Vagina (tissue), 2 donors: ENCODE measurements around the gene RPS25.

Experiments used
- POLR2A ChIP-seq, 2 donors: fragments of 450-650 bp; IDR thresholded peaks; one replicate each; pipeline ENCODE4 v1.6.1; 2017; ENCODE audit warnings: antibody characterized with exemption in 2 of 2, mild to moderate bottlenecking in 2 of 2, moderate library complexity in 2 of 2
- POLR2AphosphoS5 ChIP-seq, 2 donors: sonication (generic); formaldehyde crosslinking; IDR thresholded peaks; one replicate each; pipeline ENCODE4 v1.9.0; 2017; ENCODE audit warnings: antibody characterized with exemption in 2 of 2, mild to moderate bottlenecking in 2 of 2, low read depth in 1 of 2; ENCODE audit not compliant: insufficient read depth in 1 of 2
- TF ChIP-seq, protein P1 (sequence below), 3 experiments: fragments of 450-650 bp in 2 of 3; fragments of 200-600 bp in 1 of 3; sonication (generic) in 1 of 3; IDR thresholded peaks; one replicate each; pipeline ENCODE4 v1.5.1; 2017 to 2019; ENCODE audit warnings: antibody characterized with exemption in 3 of 3, mild to moderate bottlenecking in 2 of 3, moderate library complexity in 2 of 3

DNA sequence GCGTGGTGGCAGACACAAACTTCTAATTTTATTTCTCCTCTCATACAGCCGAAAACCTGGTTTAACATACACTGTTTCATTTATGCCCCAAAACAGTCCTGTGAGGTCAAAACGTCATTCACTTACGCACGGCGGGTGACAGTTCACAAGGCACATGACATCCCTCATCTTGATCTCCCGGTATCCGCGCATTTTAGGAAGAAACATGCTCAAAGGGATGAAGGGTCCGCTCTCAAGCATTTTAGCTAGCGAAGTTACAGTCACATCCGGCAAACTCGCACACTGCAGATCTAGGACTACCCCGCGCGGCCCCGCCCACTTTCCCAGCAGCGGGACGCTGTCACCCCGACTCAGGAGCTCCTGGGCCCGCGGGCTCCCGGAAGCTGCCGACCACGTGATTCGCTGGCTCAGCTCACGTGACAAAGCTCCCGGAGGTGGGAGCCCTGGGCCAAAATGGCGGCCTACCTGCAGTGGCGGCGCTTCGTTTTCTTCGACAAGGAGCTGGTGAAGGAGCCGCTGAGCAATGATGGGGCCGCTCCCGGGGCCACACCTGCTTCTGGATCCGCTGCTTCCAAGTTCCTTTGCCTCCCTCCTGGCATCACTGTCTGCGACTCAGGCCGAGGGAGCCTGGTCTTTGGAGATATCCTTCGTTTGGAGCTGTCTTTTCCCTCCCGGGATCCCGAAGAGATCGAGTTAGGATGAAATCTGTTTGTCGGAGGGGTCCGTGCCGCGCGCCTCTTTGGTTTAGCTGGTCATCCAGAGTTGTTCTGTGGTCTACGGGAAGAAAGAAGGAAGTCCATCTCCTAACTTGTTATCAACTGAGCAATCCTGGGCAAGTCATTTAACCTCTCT, 49.5 kb upstream of the RPS25 start, which contains the start of gene VPS11:
- no peak for TF ChIP-seq POLR2A (IDR thresholded peaks at IDR 0.05)
- TF ChIP-seq, protein P1, sequence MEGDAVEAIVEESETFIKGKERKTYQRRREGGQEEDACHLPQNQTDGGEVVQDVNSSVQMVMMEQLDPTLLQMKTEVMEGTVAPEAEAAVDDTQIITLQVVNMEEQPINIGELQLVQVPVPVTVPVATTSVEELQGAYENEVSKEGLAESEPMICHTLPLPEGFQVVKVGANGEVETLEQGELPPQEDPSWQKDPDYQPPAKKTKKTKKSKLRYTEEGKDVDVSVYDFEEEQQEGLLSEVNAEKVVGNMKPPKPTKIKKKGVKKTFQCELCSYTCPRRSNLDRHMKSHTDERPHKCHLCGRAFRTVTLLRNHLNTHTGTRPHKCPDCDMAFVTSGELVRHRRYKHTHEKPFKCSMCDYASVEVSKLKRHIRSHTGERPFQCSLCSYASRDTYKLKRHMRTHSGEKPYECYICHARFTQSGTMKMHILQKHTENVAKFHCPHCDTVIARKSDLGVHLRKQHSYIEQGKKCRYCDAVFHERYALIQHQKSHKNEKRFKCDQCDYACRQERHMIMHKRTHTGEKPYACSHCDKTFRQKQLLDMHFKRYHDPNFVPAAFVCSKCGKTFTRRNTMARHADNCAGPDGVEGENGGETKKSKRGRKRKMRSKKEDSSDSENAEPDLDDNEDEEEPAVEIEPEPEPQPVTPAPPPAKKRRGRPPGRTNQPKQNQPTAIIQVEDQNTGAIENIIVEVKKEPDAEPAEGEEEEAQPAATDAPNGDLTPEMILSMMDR (IDR thresholded peaks at IDR 0.05) = peak in 1 of 3 experiments; percentile 29
- peak; percentile 94 to 98 for TF ChIP-seq POLR2AphosphoS5 (IDR thresholded peaks at IDR 0.05; ENCODE audit: insufficient read depth in 1 of 2, low read depth in 1 of 2)
